Measurements from ENCODE around the gene SLC12A2.

Gene SLC12A2

GRCh38 chr5:128092144-128092543 is 8.6 kb downstream of the SLC12A2 start:
- DNase-seq (ENCODE audit: low spot score), result no peak
- CTCF ChIA-PET, result interaction anchor here (0.6 to 1.3 kb wide), 2 partner anchors 20 to 424 kb away, joined by 3 read pairs; no protein-coding TSS in a partner anchor
- H3K27ac ChIP-seq, result no peak overlapping the region
- TF ChIP-seq CTCF (conservative IDR thresholded peaks at IDR 0.05; ENCODE audit: low read depth), result no peak
- POLR2A ChIA-PET (ENCODE audit: low non-redundant PET), result no interaction called here

GRCh38 chr5:128093368-128093767 is 9.8 kb downstream of the SLC12A2 start:
- no peak for DNase-seq (ENCODE audit: low spot score)
- TF ChIP-seq CTCF (conservative IDR thresholded peaks at IDR 0.05; ENCODE audit: low read depth), result no peak
- CTCF ChIA-PET, result interaction anchor here (1.3 kb wide), 1 partner anchor 21 kb away, joined by 3 read pairs; no protein-coding TSS in a partner anchor
- POLR2A ChIA-PET (ENCODE audit: low non-redundant PET), result no interaction called here
- no peak overlapping the region for H3K27ac ChIP-seq

GRCh38 chr5:128097224-128097623 is 13.7 kb downstream of the SLC12A2 start:
- POLR2A ChIA-PET (ENCODE audit: low non-redundant PET), result no interaction called here
- no peak for DNase-seq (ENCODE audit: low spot score)
- CTCF ChIA-PET, result no interaction called here
- no peak overlapping the region for H3K27ac ChIP-seq
- no peak for TF ChIP-seq CTCF (conservative IDR thresholded peaks at IDR 0.05; ENCODE audit: low read depth)

GRCh38 chr5:128097781-128098180 is 14.2 kb downstream of the SLC12A2 start:
- CTCF ChIA-PET, result interaction anchor here (0.7 kb wide), 1 partner anchor 230 kb away, joined by 3 read pairs; no protein-coding TSS in a partner anchor
- no peak for DNase-seq (ENCODE audit: low spot score)
- POLR2A ChIA-PET (ENCODE audit: low non-redundant PET), result no interaction called here
- TF ChIP-seq CTCF (conservative IDR thresholded peaks at IDR 0.05; ENCODE audit: low read depth), result no peak
- no peak overlapping the region for H3K27ac ChIP-seq

- TF ChIP-seq CTCF (conservative IDR thresholded peaks at IDR 0.05; ENCODE audit: low read depth), result no peak
- CTCF ChIA-PET, result no interaction called here
- POLR2A ChIA-PET (ENCODE audit: low non-redundant PET), result no interaction called here
- DNase-seq (ENCODE audit: low spot score), result no peak
- no peak overlapping the region for H3K27ac ChIP-seq
Measured at GRCh38 chr5:128099944-128100343, 16.4 kb downstream of the SLC12A2 start.

GRCh38 chr5:128100860-128101557 is 17.4 kb downstream of the SLC12A2 start:
- DNase-seq (ENCODE audit: low spot score), result no peak
- POLR2A ChIA-PET (ENCODE audit: low non-redundant PET), result no interaction called here
- CTCF ChIA-PET, result interaction anchor here (0.8 kb wide), 1 partner anchor 11 kb away, joined by 5 read pairs; no protein-coding TSS in a partner anchor
- no peak overlapping the region for H3K27ac ChIP-seq
- TF ChIP-seq CTCF (conservative IDR thresholded peaks at IDR 0.05; ENCODE audit: low read depth), result no peak

Data from RWPE1 (cell line).